ENCODE results near the gene CPS1.

- no peak for TF ChIP-seq USF2 (IDR thresholded peaks at IDR 0.05; ENCODE audit: low read depth, low read length)
- TF ChIP-seq CTCF (conservative IDR thresholded peaks at IDR 0.05; ENCODE audit: low read depth, low read length) = no peak
- no peak for TF ChIP-seq CEBPB (IDR thresholded peaks at IDR 0.05; ENCODE audit: low read depth, low read length)
- TF ChIP-seq MAZ (IDR thresholded peaks at IDR 0.05; ENCODE audit: borderline replicate concordance, low read depth, low read length) = no peak
- TF ChIP-seq POLR2A (IDR thresholded peaks at IDR 0.05; ENCODE audit: low read depth, low read length) = no peak
Observed at GRCh38 chr2:210667711-210668110, 111.3 kb downstream of the CPS1 start.

Data from IMR-90 (cell line).